ENCODE measurements around the gene FCMR. TPM values are rescaled to one million over a fixed set of nuclear protein-coding genes. Genes with fewer than 3 reads are reported as not detected.

FCMR gene
- total and polyA plus RNA-seq, 9 of the 15 experiments (the other 6 are each of a cell fraction or from before 2014, with no cell fraction given): 0.11 to 0.82 (median 0.20) TPM; not detected in 5

- TF ChIP-seq, protein P1, sequence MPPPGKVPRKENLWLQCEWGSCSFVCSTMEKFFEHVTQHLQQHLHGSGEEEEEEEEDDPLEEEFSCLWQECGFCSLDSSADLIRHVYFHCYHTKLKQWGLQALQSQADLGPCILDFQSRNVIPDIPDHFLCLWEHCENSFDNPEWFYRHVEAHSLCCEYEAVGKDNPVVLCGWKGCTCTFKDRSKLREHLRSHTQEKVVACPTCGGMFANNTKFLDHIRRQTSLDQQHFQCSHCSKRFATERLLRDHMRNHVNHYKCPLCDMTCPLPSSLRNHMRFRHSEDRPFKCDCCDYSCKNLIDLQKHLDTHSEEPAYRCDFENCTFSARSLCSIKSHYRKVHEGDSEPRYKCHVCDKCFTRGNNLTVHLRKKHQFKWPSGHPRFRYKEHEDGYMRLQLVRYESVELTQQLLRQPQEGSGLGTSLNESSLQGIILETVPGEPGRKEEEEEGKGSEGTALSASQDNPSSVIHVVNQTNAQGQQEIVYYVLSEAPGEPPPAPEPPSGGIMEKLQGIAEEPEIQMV (tag; conservative IDR thresholded peaks at IDR 0.05; ENCODE audit: low read depth): peak; percentile 59
- no peak for TF ChIP-seq BRCA1 (IDR thresholded peaks at IDR 0.05)
- 0 out of 2 replicates have a peak, but pooled peaks have one; percentile 41 for TF ChIP-seq BRCA1 (CRISPR knock-in tag; IDR thresholded peaks at IDR 0.05)
- no peak for TF ChIP-seq BCL6 (CRISPR knock-in tag; IDR thresholded peaks at IDR 0.05)
- TF ChIP-seq, protein P2, sequence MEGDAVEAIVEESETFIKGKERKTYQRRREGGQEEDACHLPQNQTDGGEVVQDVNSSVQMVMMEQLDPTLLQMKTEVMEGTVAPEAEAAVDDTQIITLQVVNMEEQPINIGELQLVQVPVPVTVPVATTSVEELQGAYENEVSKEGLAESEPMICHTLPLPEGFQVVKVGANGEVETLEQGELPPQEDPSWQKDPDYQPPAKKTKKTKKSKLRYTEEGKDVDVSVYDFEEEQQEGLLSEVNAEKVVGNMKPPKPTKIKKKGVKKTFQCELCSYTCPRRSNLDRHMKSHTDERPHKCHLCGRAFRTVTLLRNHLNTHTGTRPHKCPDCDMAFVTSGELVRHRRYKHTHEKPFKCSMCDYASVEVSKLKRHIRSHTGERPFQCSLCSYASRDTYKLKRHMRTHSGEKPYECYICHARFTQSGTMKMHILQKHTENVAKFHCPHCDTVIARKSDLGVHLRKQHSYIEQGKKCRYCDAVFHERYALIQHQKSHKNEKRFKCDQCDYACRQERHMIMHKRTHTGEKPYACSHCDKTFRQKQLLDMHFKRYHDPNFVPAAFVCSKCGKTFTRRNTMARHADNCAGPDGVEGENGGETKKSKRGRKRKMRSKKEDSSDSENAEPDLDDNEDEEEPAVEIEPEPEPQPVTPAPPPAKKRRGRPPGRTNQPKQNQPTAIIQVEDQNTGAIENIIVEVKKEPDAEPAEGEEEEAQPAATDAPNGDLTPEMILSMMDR (IDR thresholded peaks at IDR 0.05 in 2 of 3, conservative IDR thresholded peaks at IDR 0.05 in 1 of 3; ENCODE audit: insufficient read depth in 2 of 3, low read depth in 1 of 3, low read length in 3 of 3): 0 out of 6 replicates have a peak, but pooled peaks of 1 of the 3 experiments have one; percentile 10
- 0 out of 2 replicates have a peak, but pooled peaks have one; percentile 64 for TF ChIP-seq RBM14 (IDR thresholded peaks at IDR 0.05; ENCODE audit: borderline replicate concordance, insufficient read depth, low read depth, low read length)
- TF ChIP-seq L3MBTL2 (IDR thresholded peaks at IDR 0.05): peak; percentile 48; the same call in 1 of the 2 replicates
- no peak for TF ChIP-seq RBM15 (IDR thresholded peaks at IDR 0.05; ENCODE audit: insufficient read depth, low read length)
- TF ChIP-seq PKNOX1 (IDR thresholded peaks at IDR 0.05): peak; percentile 85
- TF ChIP-seq, protein P3, sequence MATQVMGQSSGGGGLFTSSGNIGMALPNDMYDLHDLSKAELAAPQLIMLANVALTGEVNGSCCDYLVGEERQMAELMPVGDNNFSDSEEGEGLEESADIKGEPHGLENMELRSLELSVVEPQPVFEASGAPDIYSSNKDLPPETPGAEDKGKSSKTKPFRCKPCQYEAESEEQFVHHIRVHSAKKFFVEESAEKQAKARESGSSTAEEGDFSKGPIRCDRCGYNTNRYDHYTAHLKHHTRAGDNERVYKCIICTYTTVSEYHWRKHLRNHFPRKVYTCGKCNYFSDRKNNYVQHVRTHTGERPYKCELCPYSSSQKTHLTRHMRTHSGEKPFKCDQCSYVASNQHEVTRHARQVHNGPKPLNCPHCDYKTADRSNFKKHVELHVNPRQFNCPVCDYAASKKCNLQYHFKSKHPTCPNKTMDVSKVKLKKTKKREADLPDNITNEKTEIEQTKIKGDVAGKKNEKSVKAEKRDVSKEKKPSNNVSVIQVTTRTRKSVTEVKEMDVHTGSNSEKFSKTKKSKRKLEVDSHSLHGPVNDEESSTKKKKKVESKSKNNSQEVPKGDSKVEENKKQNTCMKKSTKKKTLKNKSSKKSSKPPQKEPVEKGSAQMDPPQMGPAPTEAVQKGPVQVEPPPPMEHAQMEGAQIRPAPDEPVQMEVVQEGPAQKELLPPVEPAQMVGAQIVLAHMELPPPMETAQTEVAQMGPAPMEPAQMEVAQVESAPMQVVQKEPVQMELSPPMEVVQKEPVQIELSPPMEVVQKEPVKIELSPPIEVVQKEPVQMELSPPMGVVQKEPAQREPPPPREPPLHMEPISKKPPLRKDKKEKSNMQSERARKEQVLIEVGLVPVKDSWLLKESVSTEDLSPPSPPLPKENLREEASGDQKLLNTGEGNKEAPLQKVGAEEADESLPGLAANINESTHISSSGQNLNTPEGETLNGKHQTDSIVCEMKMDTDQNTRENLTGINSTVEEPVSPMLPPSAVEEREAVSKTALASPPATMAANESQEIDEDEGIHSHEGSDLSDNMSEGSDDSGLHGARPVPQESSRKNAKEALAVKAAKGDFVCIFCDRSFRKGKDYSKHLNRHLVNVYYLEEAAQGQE (IDR thresholded peaks at IDR 0.05; ENCODE audit: borderline replicate concordance): peak; percentile 39; the same call in 1 of the 2 replicates
- TF ChIP-seq, protein P3 (CRISPR knock-in tag; IDR thresholded peaks at IDR 0.05; ENCODE audit: low read depth): no peak
- no peak for TF ChIP-seq NCOA1 (IDR thresholded peaks at IDR 0.05; ENCODE audit: low read depth)
- peak; percentile 23; the same call in 1 of the 2 replicates for TF ChIP-seq STAG1 (CRISPR knock-in tag; IDR thresholded peaks at IDR 0.05; ENCODE audit: borderline replicate concordance)
- TF ChIP-seq FOSL1 (tag; conservative IDR thresholded peaks at IDR 0.05): 0 out of 2 replicates have a peak, but pooled peaks have one; percentile 20
- TF ChIP-seq ZZZ3 (IDR thresholded peaks at IDR 0.05): no peak
These were observed 12.4 kb downstream of the FCMR start (continued) for GRCh38 chr1:206909161-206909882.

All from K562 (cell line).